K562 treated with DMSO at 1 percent for 4 hours (cell line): Measurements from ENCODE around the gene FBXO48. TPM values are rescaled to one million over a fixed set of nuclear protein-coding genes. Genes with fewer than 3 reads are reported as not detected.

Experiments used
- total RNA-seq: library from RNA; unstranded; fragments of 300-600 nt; gene quantifications from 2 replicates; pipeline ENCODE4 v1.2.3, GENCODE V29; 2022; ENCODE audit not compliant: insufficient read depth

FBXO48 gene, protein sequence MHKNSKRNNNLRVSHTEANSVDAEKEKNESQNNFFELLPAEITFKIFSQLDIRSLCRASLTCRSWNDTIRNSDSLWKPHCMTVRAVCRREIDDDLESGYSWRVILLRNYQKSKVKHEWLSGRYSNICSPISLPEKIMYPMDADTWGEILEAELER
- 0.76 and 1.2 TPM in 2 replicates for total RNA-seq

GRCh38 chr2:68467077-68467960 is at the start of gene FBXO48, which contains the start of gene APLF:
FBXO48 (minus strand) TSS chr2:68467294; CDS start chr2:68465145, 2,149 bp downstream.
APLF (plus strand) TSS chr2:68467585; CDS start chr2:68467732, 147 bp downstream.

Other genes starting within 250 kb of the FBXO48 start
- 28.0 and 34.6 TPM in 2 replicates for gene PPP3R1, start 214.8 kb downstream of the FBXO48 start, total RNA-seq
- 1.5 and 1.6 TPM in 2 replicates for gene CNRIP1, start 147.3 kb downstream of the FBXO48 start, total RNA-seq
- gene PLEK, start 102.0 kb downstream of the FBXO48 start, total RNA-seq = 1.1 and 1.7 TPM in 2 replicates
- 0.81 and 1.2 TPM in 2 replicates for gene APLF, start 291 bp upstream of the FBXO48 start, total RNA-seq
- gene PROKR1, start 176.3 kb upstream of the FBXO48 start, total RNA-seq = 0.46 TPM in 1 of 2 replicates, not detected in the other